Transverse colon (tissue), 4 donors: Measurements from ENCODE around the gene XKR3. TPM values are rescaled to one million over a fixed set of nuclear protein-coding genes. Genes with fewer than 3 reads are reported as not detected.

Experiments used
- DNase-seq: peaks from one replicate; pipeline ENCODE4 v3.0.0-alpha.2; 2019
- H3K27ac ChIP-seq, 4 donors: fragments of 200-600 bp; sonication (generic); 2 replicates each; pipeline ENCODE4 v1.5.1; 2016 to 2018; ENCODE audit warnings: inconsistent platforms in 4 of 4
- H3K27me3 ChIP-seq: fragments of 200-600 bp; sonication (generic); 2 replicates; pipeline ENCODE4 v1.5.1; 2017; ENCODE audit warnings: inconsistent platforms
- H3K36me3 ChIP-seq, 4 donors: fragments of 200-600 bp; sonication (generic); 2 replicates each; pipeline ENCODE4 v1.5.1; 2017 to 2019; ENCODE audit warnings: inconsistent platforms in 4 of 4
- H3K4me1 ChIP-seq, 4 donors: fragments of 200-600 bp; sonication (generic); 2 replicates each; pipeline ENCODE4 v1.5.1; 2017 to 2020; ENCODE audit warnings: inconsistent platforms in 4 of 4
- H3K4me3 ChIP-seq, 4 donors: fragments of 200-600 bp; sonication (generic); 1 replicate in 1 of 4; 2 replicates in 3 of 4; pipeline versions ENCODE4 v1.5.1 to v1.6.1; 2017 to 2019; ENCODE audit warnings: inconsistent platforms in 4 of 4
- H3K9me3 ChIP-seq, 2 donors: fragments of 200-600 bp; sonication (generic); 2 replicates each; pipeline ENCODE4 v1.5.1; 2017 to 2019; ENCODE audit warnings: inconsistent platforms in 2 of 2
- CTCF ChIP-seq, 5 experiments: fragments of 200-600 bp in 3 of 5; fragments of 450-650 bp in 2 of 5; sonication (generic) in 3 of 5; IDR thresholded peaks; 1 replicate in 2 of 5; 2 replicates in 3 of 5; pipeline ENCODE4 v1.5.1; 2016 to 2017; ENCODE audit warnings: antibody characterized with exemption in 5 of 5, inconsistent platforms in 3 of 5, mild to moderate bottlenecking in 2 of 5, moderate library complexity in 1 of 5
- EP300 ChIP-seq: sonication (generic); formaldehyde crosslinking; IDR thresholded peaks from one replicate; pipeline ENCODE4 v1.6.1; 2017; ENCODE audit warnings: antibody characterized with exemption, low read depth
- POLR2A ChIP-seq: fragments of 450-650 bp; IDR thresholded peaks from one replicate; pipeline ENCODE4 v1.6.1; 2016; ENCODE audit warnings: antibody characterized with exemption, mild to moderate bottlenecking, moderate library complexity
- POLR2AphosphoS5 ChIP-seq, 3 donors: sonication (generic); formaldehyde crosslinking; IDR thresholded peaks; one replicate each; pipeline ENCODE4 v1.6.1; 2016; ENCODE audit warnings: antibody characterized with exemption in 3 of 3
- WGBS, 2 donors: methylation state at CpG; one replicate each; pipeline ENCODE4 v1.1.5; 2018; ENCODE audit warnings: low coverage in 1 of 2; 5-methylcytosine and 5-hydroxymethylcytosine counted together
- in situ Hi-C, 4 donors: fragments of 200-750 bp; cut with MboI; loops; one replicate each; pipeline versions ENCODE4 v1.15.0 to v1.15.1; 2017; ENCODE audit warnings: low sequenced_read_pairs in 3 of 4, low pct_ligation_motif_present in 1 of 4, low pct_unique_long_range_greater_than_20kb in 1 of 4
- intact Hi-C: fragments of 100-400 bp; cut with DNase I; formaldehyde crosslinking; loops from one replicate; pipeline ENCODE4 v1.15.1; 2023; ENCODE audit warnings: low total_unique reads
- total RNA-seq, 4 donors: library from RNA; depleted of rRNA; stranded (reverse); fragments of >200 nt; gene quantifications; one replicate each; pipeline ENCODE4 v1.1.0, GENCODE V29; 2016

Gene XKR3
- total RNA-seq, 4 donors from 2014 or later: not detected

DNA sequence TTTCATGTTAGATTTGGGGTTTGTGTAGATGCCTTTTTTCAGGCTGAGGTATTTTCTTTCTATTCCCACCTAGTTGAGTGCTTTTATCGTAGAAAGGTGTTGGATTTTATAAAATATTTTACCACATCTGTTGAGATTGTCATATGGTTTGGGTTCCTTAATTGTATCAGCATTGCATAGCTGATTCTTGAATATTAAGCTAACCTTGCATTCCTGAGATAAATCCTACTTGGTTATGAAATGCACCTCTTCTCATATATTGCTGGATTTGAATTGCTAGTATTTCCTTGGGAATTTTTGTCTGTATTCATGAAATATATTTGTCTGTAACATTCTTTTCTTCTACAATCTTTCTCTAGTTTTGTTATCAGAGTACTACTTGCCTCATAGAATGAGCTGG, 10.1 kb downstream of the XKR3 start:
- Histone ChIP-seq H3K27me3 (no peaks in the 10 kb centered on the region), H3K36me3 (no peaks in the 10 kb centered on the region), H3K4me1 (no peaks in the 10 kb centered on the region), H3K4me3 (no peak overlapping the region), H3K9me3 (peaks cover 0 to 10% of the 10 kb centered on the region in 2 donors), H3K27ac (no peak overlapping the region)
- intact Hi-C loops (no loop called here), in situ Hi-C loops (no loop called here)
- TF ChIP-seq CTCF (IDR thresholded peaks at IDR 0.05) (no peak), POLR2AphosphoS5 (IDR thresholded peaks at IDR 0.05) (no peak), EP300 (no peak)
- no peak for DNase-seq
- WGBS, 2 donors: 64% methylated on average over 1 of the region's 1 CpG; no CpG with 5 or more reads in 1 of the 2 donors

DNA sequence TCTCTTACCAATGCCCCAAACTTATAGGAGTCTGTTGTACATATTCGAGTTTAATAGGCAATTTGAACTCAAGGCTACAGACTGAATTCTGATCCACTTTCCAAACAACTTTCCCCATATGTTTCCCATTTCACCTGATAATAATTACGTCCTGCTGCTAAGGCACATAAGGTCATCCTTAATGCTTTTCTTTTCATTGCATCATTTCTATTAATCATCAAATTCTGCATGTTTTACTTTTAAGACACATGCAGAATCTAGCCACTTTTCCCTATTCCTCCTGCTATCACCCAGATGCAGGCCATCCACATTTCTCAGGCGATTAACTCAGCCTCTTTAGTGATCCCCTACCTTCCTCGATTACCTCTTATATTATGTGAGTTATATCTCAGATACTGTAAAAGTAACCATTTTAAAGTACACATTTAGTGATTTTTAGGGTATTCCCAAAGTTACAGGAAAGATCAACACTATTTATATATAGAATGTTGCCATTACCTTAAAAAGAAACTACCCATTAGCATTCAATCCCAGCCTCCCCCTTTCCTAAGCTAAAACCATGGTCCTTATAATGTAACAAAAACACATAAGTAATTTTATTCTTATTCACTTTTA, 14.9 kb downstream of the XKR3 start:
- H3K4me3 ChIP-seq: no peak overlapping the region
- DNase-seq: no peak
- peaks cover 0 to 10% of the 10 kb centered on the region in 2 donors for H3K9me3 ChIP-seq
- no peak overlapping the region for H3K27ac ChIP-seq
- in situ Hi-C loops: no loop called here
- intact Hi-C loops: no loop called here
- no peak for TF ChIP-seq POLR2AphosphoS5 (IDR thresholded peaks at IDR 0.05)
- no peak for TF ChIP-seq POLR2A
- no peak for TF ChIP-seq CTCF (IDR thresholded peaks at IDR 0.05)
- no peak for TF ChIP-seq EP300
- 84 to 86% methylated on average over 4 of the region's 4 CpGs for WGBS, 2 donors
- no peaks in the 10 kb centered on the region for H3K4me1 ChIP-seq
- H3K36me3 ChIP-seq: no peaks in the 10 kb centered on the region
- no peaks in the 10 kb centered on the region for H3K27me3 ChIP-seq

DNA sequence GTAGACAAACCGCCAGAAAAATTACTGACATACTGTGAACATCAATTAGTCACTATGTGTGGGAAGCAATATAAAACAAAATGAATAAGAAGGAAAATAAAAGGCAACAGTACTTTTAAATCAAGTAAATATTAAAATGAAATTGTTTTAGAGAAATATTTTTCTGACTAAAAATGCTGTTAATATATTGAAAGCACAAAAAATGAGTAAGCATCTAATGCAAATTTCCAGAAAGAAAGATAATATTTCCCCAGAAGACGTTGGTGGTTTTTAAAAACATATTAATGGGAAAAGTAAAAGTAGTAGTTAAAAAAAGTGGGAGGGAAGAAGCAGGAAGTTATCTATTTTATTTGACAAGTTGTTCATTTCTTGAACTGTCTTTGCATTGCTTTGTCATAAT, 16.5 kb downstream of the XKR3 start:
- H3K27me3 ChIP-seq: no peaks in the 10 kb centered on the region
- 59 to 68% methylated on average over 2 of the region's 2 CpGs for WGBS, 2 donors
- intact Hi-C loops (no loop called here), in situ Hi-C loops (no loop called here)
- DNase-seq: no peak
- H3K4me1 ChIP-seq: no peaks in the 10 kb centered on the region
- H3K36me3 ChIP-seq: no peaks in the 10 kb centered on the region
- TF ChIP-seq CTCF (IDR thresholded peaks at IDR 0.05) (no peak), POLR2AphosphoS5 (IDR thresholded peaks at IDR 0.05) (no peak), POLR2A (no peak), EP300 (no peak)
- H3K9me3 ChIP-seq: peaks cover 0 to 5% of the 10 kb centered on the region in 2 donors
- no peak overlapping the region for H3K4me3 ChIP-seq
- no peak overlapping the region for H3K27ac ChIP-seq

- Histone ChIP-seq H3K4me1 (no peaks in the 10 kb centered on the region), H3K9me3 (peaks cover 0 to 5% of the 10 kb centered on the region in 2 donors), H3K4me3 (no peak overlapping the region), H3K36me3 (no peaks in the 10 kb centered on the region), H3K27ac (no peak overlapping the region), H3K27me3 (no peaks in the 10 kb centered on the region)
- DNase-seq: no peak
- TF ChIP-seq POLR2A: no peak
- no peak for TF ChIP-seq CTCF (IDR thresholded peaks at IDR 0.05)
- TF ChIP-seq POLR2AphosphoS5 (IDR thresholded peaks at IDR 0.05): no peak
- no peak for TF ChIP-seq EP300
- in situ Hi-C loops (no loop called here), intact Hi-C loops (no loop called here)
- 39 to 47% methylated on average over 2 of the region's 2 CpGs for WGBS, 2 donors
Observed at GRCh38 chr22:16807109-16807508, 18.1 kb downstream of the XKR3 start.
